AG04449 (cell line): ENCODE measurements around the gene FLVCR2.

Experiments
- CTCF ChIA-PET: fragments of 350-600 bp; formaldehyde crosslinking; extraction: SDS; loops from one replicate; lab custom pipeline; 2021; ENCODE audit warnings: antibody characterized with exemption; lab: Yijun Ruan, JAX
- POLR2A ChIA-PET: fragments of 400-600, 350-600 bp; formaldehyde crosslinking; extraction: SDS; loops from one replicate; lab custom pipeline; 2020; ENCODE audit warnings: antibody characterized with exemption, inconsistent platforms; lab: Yijun Ruan, JAX
- DNase-seq: peaks from one replicate; pipeline ENCODE4 v3.0.0-alpha.2; 2010; ENCODE audit warnings: low read depth, low spot score
- H3K4me3 ChIP-seq: 2 replicates; pipeline ENCODE4 v1.5.1; 2011; ENCODE audit warnings: low read depth, mild to moderate bottlenecking, control low read depth, low read length
- TF ChIP-seq, protein P1 (sequence below): IDR thresholded peaks from one replicate; pipeline ENCODE4 v1.5.1; 2011; ENCODE audit warnings: mild to moderate bottlenecking, moderate library complexity, low read length, control low read depth, inconsistent platforms; ENCODE audit not compliant: insufficient read depth; ENCODE audit errors: missing control alignments

FLVCR2 gene

DNA sequence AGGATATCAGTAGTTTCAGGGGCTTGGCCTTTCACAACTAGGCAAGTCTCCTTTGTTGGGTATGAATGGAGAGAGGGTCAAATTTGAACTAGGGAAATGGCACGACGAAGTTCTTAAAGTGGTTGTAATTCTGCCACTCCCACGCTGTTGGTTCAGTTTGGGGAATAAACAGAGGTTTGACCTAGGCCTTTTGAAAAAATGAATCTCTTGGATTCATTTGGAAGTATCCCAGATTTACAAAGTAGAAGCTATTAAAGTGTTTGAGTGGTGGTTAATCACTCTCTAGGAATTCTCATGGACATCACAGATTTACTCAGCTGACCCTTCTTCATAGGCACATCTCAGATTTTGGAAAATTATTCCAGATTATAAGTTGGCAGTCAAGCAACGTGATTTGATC is 41.3 kb upstream of the FLVCR2 start:
- no peak for DNase-seq
- TF ChIP-seq, protein P1, sequence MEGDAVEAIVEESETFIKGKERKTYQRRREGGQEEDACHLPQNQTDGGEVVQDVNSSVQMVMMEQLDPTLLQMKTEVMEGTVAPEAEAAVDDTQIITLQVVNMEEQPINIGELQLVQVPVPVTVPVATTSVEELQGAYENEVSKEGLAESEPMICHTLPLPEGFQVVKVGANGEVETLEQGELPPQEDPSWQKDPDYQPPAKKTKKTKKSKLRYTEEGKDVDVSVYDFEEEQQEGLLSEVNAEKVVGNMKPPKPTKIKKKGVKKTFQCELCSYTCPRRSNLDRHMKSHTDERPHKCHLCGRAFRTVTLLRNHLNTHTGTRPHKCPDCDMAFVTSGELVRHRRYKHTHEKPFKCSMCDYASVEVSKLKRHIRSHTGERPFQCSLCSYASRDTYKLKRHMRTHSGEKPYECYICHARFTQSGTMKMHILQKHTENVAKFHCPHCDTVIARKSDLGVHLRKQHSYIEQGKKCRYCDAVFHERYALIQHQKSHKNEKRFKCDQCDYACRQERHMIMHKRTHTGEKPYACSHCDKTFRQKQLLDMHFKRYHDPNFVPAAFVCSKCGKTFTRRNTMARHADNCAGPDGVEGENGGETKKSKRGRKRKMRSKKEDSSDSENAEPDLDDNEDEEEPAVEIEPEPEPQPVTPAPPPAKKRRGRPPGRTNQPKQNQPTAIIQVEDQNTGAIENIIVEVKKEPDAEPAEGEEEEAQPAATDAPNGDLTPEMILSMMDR, result no peak
- POLR2A ChIA-PET, result no interaction called here
- H3K4me3 ChIP-seq, result no peak overlapping the region
- CTCF ChIA-PET, result interaction anchor here (1.0 to 1.2 kb wide), 2 partner anchors 17 to 24 kb away, joined by 3 to 4 read pairs; no protein-coding TSS in a partner anchor

DNA sequence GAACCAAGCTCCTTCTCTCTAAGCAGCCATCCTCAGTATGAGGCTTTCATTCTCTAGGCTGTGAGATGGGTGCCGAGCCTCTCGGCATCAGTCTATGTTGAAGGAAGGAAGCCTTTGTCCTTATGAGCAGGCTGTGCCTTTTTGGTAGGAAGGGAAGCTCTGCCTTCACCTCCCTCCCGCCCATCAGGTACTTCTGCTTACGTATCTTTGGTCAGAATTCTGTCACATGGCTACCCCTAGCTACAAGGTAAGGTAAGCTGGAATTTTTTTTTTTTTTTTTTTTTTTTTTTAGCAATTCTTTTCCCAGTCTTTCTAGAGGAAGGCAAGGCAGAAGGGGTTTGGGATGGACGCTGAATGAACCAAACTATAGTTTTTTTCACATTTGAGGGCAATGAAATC is 39.3 kb upstream of the FLVCR2 start:
- no peak overlapping the region for H3K4me3 ChIP-seq
- POLR2A ChIA-PET, result interaction anchor here (0.7 kb wide), 1 partner anchor 23 kb away, joined by 3 read pairs; no protein-coding TSS in a partner anchor
- TF ChIP-seq, protein P1, result no peak
- CTCF ChIA-PET, result interaction anchor here (1.3 kb wide), 1 partner anchor 21 kb away, joined by 4 read pairs; no protein-coding TSS in a partner anchor
- DNase-seq, result no peak

DNA sequence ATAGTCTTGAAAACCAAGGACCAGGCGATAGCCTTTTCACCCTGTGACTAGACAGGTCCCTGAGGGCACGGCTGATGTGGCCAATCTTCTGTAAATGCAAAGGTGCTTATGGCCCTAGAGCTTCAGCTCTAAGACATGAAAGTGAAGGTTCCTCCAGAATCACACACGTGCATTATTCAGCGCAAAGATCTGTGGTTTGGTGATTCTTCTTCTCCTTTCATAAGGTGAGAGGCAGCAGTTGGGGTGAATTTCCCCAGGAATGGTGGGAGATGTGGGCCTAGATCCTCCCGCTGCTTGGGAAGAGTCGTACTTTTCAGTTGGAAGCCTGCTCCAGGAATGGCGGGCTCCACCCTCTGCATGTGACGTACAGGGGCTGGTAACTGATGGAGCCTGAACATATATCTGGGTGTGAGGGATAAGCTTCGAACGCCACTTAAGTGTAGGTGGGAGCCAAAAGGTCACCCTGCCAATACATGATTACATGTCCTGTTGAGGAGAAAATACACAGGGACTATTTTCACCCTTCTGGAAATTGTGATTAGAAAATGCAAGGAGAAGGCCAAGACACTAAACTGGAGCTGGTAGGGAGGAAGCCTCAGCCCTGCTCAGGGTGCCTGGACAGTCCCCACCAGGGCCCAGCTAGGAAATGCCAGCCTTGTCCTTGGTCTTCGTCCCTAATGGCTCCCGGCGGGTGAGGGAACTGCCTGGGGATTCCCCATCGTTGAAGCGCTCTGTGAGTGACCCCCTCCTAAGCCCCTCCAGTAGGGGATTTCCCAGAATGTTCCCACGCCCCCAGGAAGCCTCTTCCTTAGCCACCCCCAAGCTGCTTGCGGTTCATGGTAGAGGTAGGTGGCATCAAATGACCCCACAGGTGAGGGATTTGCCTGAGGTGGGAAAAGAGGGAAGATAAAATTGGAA is 38.6 kb upstream of the FLVCR2 start:
- POLR2A ChIA-PET, result interaction anchor here (0.7 kb wide), 1 partner anchor 22 kb away, joined by 3 read pairs; no protein-coding TSS in a partner anchor
- CTCF ChIA-PET, result interaction anchor here (1.3 to 1.5 kb wide), 4 partner anchors 21 to 39 kb away, joined by 3 to 4 read pairs (median 4); partner anchors contain the start of gene FLVCR2
- TF ChIP-seq, protein P1, result no peak
- no peak overlapping the region for H3K4me3 ChIP-seq
- DNase-seq, result no peak

DNA sequence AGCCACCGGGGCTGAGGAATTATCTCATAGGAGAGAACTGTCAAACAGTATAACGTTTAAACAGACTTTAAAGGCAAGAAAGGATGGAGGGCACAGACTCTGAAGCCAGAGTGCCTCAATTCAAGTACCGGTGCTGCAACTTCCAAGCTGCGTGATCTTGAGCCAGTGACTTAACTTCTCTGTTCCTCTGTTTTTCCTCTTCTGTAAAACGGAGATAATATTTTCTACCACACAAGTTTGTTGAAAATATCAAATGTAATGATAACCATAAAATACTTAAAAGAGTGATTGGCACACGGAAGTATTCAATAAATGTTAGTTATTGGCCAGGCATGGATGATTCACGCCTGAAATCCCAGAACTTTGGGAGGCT is 38.0 kb upstream of the FLVCR2 start:
- ChIA-PET CTCF (interaction anchor here (1.4 to 1.8 kb wide), 4 partner anchors 20 to 38 kb away, joined by 3 to 7 read pairs (median 4); partner anchors contain the start of gene FLVCR2), POLR2A (no interaction called here)
- no peak overlapping the region for H3K4me3 ChIP-seq
- DNase-seq, result no peak
- TF ChIP-seq, protein P1, result no peak

DNA sequence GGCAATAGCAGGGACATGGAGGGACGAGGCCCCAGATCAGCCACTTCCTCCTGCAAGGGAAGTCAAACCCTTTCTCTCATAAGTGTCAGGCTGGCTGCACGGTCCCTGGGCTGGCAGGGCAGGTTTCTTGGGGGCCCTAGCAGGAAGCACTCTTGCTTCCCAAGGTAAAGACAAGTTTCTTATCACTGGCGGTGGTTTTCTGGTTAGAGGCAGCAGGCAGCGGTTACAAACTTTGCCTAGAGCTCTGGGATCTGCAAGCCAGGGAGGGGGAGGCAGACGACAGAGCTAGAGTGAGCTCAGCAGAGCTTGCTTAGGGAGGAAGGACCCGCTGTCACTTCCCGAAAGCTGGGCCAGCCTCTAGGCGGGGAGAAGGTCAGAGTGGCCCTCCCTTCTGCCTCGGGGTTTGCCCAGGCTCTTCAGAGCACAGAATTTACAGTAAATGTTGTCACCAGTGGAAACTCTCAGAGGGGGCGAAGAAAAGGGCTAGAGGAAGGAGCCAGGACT is 35.8 kb upstream of the FLVCR2 start:
- ChIA-PET CTCF (no interaction called here), POLR2A (no interaction called here)
- TF ChIP-seq, protein P1, result no peak
- H3K4me3 ChIP-seq, result no peak overlapping the region
- no peak for DNase-seq

DNA sequence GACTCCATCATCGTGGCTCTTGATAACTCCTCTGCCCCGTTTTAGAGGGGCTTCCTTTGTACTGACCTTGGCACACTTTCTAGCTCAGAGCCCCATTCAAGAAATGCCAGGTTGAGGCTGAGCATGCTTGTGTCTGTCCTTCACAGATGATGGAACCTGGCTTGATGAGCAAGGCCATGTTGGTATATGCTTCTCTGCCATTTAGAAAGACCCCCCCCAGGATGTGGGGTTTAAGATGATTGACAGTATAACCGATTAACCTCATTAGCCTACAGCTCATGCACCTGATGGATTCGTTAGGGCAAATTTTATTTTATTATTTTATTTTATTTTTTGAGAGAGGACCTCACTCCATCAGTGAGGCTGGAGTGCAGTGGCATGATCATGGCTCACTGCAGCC is 35.2 kb upstream of the FLVCR2 start:
- no peak for DNase-seq
- TF ChIP-seq, protein P1, result no peak
- ChIA-PET POLR2A (no interaction called here), CTCF (no interaction called here)
- no peak overlapping the region for H3K4me3 ChIP-seq
